GM18868 (cell line): Measurements from ENCODE around the gene USF2.
A peak's percentile ranks its signal among the peaks of the same experiment; 100 is the strongest.

Experiments used
- ATAC-seq: cut with Tn5 transposase; IDR thresholded peaks from one replicate; pipeline ENCODE4 v1.9.1; 2021; ENCODE audit warnings: mild to moderate bottlenecking, moderate library complexity; ENCODE audit not compliant: unreplicated experiment

USF2 gene

GRCh38 chr19:35265126-35265899 lies 3.4 kb upstream of the USF2 start:
- no peak for ATAC-seq

- no peak for ATAC-seq
Measured at GRCh38 chr19:35265900-35266519, 2.8 kb upstream of the USF2 start.

- no peak for ATAC-seq
Measured at GRCh38 chr19:35266520-35267352, 2.0 kb upstream of the USF2 start.

GRCh38 chr19:35267353-35267817 lies 1.4 kb upstream of the USF2 start:
- ATAC-seq, result no peak

GRCh38 chr19:35267818-35268535 lies 785 bp upstream of the USF2 start:
- ATAC-seq, result peak; percentile 45

GRCh38 chr19:35269438-35270117 lies 816 bp downstream of the USF2 start:
- peak; percentile 36 for ATAC-seq

- ATAC-seq, result no peak
Measured at GRCh38 chr19:35270381-35270811, 1.6 kb downstream of the USF2 start.

GRCh38 chr19:35271546-35271945 lies 2.8 kb downstream of the USF2 start:
- ATAC-seq, result no peak

- ATAC-seq, result no peak
Measured at GRCh38 chr19:35272122-35272719, 3.5 kb downstream of the USF2 start.

- no peak for ATAC-seq
Measured at GRCh38 chr19:35272954-35273649, 4.3 kb downstream of the USF2 start.

- no peak for ATAC-seq
Measured at GRCh38 chr19:35273686-35274259, 5.0 kb downstream of the USF2 start.

- no peak for ATAC-seq
Measured at GRCh38 chr19:35274323-35274722, 5.6 kb downstream of the USF2 start.

GRCh38 chr19:35276706-35277281 lies 8.0 kb downstream of the USF2 start:
- ATAC-seq, result no peak

- no peak for ATAC-seq
Measured at GRCh38 chr19:35278578-35279284, 10.0 kb downstream of the USF2 start.

- ATAC-seq, result no peak
Measured at GRCh38 chr19:35279374-35279773, 10.6 kb downstream of the USF2 start.

- ATAC-seq, result no peak
Measured at GRCh38 chr19:35279985-35280821, 11.4 kb downstream of the USF2 start.

GRCh38 chr19:35281303-35281702 lies 12.5 kb downstream of the USF2 start:
- no peak for ATAC-seq
